Progenitor cell of endocrine pancreas (in vitro differentiated cells): ENCODE data around the gene LRMDA. TPM values are rescaled to one million over a fixed set of nuclear protein-coding genes. Genes with fewer than 3 reads are reported as not detected.

Source experiments
- DNase-seq: peaks from one replicate; pipeline ENCODE4 v3.0.0; 2021; ENCODE audit warnings: low spot score; ENCODE audit not compliant: unreplicated experiment
- H3K27ac Mint-ChIP-seq: 2 replicates; pipeline ENCODE4 v1.8.0; 2021; ENCODE audit warnings: mild to moderate bottlenecking, moderate library complexity, mixed read lengths
- H3K27me3 Mint-ChIP-seq: 2 replicates; pipeline ENCODE4 v1.8.0; 2021; ENCODE audit warnings: mixed read lengths
- H3K36me3 Mint-ChIP-seq: 2 replicates; pipeline ENCODE4 v1.8.0; 2022; ENCODE audit warnings: mixed read lengths; ENCODE audit not compliant: insufficient read depth
- H3K4me1 Mint-ChIP-seq: 2 replicates; pipeline ENCODE4 v1.8.0; 2021; ENCODE audit warnings: low read depth, mixed read lengths
- H3K4me3 Mint-ChIP-seq: 2 replicates; pipeline ENCODE4 v1.8.0; 2021; ENCODE audit warnings: low read depth, mild to moderate bottlenecking, moderate library complexity, mixed read lengths
- H3K9me3 Mint-ChIP-seq: 2 replicates; pipeline ENCODE4 v1.8.0; 2021; ENCODE audit warnings: low read depth, mixed read lengths
- total RNA-seq: library from RNA; stranded (reverse); gene quantifications from 2 replicates; pipeline ENCODE4 v1.2.1, GENCODE V29; 2021
- TF ChIP-seq, protein P1 (sequence below): fragments of 200-600 bp; sonication (generic); IDR thresholded peaks from one replicate; pipeline ENCODE4 v1.5.0; 2021; ENCODE audit warnings: antibody characterized with exemption, mild to moderate bottlenecking; ENCODE audit not compliant: unreplicated experiment

LRMDA gene
- total RNA-seq, 1 donor from 2014 or later, result 6.5 TPM

DNA sequence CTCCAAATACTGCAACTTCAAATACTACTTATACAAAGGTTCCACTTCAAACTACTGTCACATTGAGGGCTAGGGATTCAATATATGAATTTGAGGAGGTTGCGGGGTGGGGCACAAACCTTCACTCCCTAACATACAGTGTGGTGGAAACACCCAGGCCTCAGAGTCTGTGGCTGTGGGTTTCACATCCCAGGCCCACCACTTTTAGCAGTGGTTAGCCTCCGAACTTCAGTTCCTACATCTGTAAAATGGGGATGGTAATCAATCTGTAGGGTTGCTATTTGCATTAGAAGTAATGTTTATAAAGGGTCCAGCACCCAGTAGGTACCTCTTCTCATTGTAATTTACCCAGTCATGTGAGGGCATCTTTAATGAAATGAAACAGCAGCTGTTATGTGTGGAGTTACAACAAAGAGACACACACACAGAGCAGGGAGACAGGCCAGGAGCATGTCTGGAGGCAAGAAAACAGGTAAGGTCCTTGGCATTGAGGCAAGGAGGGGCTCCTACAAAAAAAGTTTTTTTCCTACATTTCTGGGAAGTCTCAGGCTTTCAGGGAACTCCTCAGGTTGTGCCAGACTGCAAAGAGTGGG lies 570.9 kb downstream of the LRMDA start:
- Mint-ChIP-seq H3K36me3 (no peaks in the 10 kb centered on the region), H3K27ac (no peak overlapping the region), H3K27me3 (peaks cover 12% of the 10 kb centered on the region), H3K4me3 (no peak overlapping the region), H3K9me3 (no peaks in the 10 kb centered on the region), H3K4me1 (no peaks in the 10 kb centered on the region)
- TF ChIP-seq, protein P1, sequence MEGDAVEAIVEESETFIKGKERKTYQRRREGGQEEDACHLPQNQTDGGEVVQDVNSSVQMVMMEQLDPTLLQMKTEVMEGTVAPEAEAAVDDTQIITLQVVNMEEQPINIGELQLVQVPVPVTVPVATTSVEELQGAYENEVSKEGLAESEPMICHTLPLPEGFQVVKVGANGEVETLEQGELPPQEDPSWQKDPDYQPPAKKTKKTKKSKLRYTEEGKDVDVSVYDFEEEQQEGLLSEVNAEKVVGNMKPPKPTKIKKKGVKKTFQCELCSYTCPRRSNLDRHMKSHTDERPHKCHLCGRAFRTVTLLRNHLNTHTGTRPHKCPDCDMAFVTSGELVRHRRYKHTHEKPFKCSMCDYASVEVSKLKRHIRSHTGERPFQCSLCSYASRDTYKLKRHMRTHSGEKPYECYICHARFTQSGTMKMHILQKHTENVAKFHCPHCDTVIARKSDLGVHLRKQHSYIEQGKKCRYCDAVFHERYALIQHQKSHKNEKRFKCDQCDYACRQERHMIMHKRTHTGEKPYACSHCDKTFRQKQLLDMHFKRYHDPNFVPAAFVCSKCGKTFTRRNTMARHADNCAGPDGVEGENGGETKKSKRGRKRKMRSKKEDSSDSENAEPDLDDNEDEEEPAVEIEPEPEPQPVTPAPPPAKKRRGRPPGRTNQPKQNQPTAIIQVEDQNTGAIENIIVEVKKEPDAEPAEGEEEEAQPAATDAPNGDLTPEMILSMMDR, result no peak
- no peak for DNase-seq

DNA sequence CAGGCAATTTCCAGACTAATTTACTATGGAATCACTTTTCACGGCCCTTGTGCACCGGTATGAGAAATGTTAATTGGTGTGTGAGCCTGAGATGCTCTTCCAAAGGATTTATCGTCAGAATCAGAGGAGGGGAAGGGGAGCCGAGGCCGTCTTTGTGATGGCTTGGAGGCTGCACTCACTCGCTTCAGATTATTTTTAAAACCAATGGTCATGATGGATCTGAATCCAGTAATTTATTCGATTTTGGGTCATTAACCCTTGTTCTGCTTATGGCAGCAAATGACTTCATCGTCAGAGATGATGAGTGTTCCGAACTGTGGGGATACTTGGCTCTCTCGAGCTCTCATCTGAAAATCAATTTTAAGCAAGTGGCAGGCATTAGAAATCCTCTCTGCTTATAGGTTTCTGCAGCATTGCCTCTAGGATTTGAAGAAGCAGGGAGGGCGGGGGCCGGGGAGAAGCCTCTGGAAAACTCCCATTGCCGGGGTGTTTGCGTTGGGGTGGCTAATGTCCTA lies 576.3 kb downstream of the LRMDA start:
- no peak overlapping the region for H3K27ac Mint-ChIP-seq
- peaks cover 30% of the 10 kb centered on the region for H3K27me3 Mint-ChIP-seq
- H3K36me3 Mint-ChIP-seq, result no peaks in the 10 kb centered on the region
- H3K4me1 Mint-ChIP-seq, result peaks cover 6% of the 10 kb centered on the region
- no peak overlapping the region for H3K4me3 Mint-ChIP-seq
- TF ChIP-seq, protein P1, result no peak
- no peaks in the 10 kb centered on the region for H3K9me3 Mint-ChIP-seq
- DNase-seq, result no peak

DNA sequence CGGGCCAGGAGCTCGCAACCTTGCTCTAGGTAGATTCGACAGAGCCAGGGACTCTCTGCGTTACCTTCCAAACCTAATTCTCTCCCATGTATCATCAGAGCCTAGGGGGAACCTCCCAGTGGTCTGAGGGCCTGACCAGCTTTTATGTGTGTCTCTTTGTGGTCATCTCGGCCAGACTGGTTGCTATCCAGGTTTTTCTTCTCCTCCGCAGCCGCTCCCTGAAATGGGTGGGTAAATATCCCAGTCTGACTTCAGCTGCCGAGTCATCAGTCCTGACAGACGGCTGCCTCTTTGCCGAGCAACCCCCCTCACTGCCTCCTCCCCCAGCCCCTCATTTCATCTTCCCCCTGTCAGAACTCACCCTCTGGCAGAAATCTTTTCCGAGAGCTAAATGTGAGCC lies 578.1 kb downstream of the LRMDA start:
- Mint-ChIP-seq H3K27ac (no peak overlapping the region), H3K9me3 (no peaks in the 10 kb centered on the region), H3K4me3 (no peak overlapping the region), H3K4me1 (peaks cover 9% of the 10 kb centered on the region), H3K36me3 (no peaks in the 10 kb centered on the region), H3K27me3 (peaks cover 30% of the 10 kb centered on the region)
- TF ChIP-seq, protein P1, result no peak
- no peak for DNase-seq

DNA sequence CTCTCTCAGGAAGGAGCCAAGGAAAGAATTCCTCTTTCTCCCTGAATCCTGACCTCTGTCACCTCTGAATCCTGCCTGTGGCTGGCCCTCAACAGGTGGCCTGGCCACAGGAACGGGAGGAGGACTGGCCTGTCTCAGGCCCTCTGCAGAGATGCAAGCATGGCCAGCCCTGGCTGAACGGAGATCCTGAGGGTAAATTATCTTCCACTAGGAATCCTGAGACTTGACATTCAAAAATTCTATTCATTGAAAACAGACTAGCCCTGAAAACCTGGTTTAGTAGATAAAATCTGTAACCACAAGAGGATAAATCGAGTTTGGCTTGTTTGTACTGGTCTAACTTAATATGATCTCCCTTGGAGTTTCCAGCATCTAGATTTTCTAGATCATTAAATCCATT lies 579.3 kb downstream of the LRMDA start:
- H3K27me3 Mint-ChIP-seq, result peaks cover 30% of the 10 kb centered on the region
- H3K4me1 Mint-ChIP-seq, result peaks cover 9% of the 10 kb centered on the region
- no peaks in the 10 kb centered on the region for H3K36me3 Mint-ChIP-seq
- no peak for DNase-seq
- no peak overlapping the region for H3K27ac Mint-ChIP-seq
- H3K4me3 Mint-ChIP-seq, result no peak overlapping the region
- no peaks in the 10 kb centered on the region for H3K9me3 Mint-ChIP-seq
- TF ChIP-seq, protein P1, result no peak

DNA sequence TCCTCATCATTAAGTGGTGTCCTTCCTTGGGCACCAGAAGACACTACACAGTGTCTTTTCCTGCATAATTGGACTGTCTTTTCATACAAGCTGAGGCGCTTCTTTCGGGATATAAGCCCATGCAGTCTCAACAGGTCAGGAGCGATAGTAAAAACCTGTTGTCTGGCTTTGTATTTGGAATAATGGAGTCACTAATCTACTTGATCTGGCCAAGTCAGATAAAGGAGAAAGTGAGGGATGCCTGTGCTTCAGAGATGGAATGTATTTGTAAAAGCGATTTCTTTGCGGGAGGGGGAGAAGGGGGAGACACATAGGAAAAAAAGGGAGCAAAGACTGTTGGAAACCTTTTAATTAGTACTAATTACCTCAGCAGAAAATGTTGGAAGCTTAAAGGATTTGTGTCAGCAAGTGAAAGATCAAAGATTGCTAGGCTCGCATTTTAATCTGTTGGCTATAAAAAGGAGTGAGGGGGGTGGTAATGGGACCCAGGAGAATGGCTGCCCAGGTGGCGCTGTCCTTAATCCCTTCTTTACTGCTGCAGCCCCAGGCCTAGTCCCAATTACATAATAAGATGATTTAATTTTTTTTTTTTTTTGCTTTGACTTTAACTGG lies 581.4 kb downstream of the LRMDA start:
- no peaks in the 10 kb centered on the region for H3K36me3 Mint-ChIP-seq
- no peak overlapping the region for H3K27ac Mint-ChIP-seq
- TF ChIP-seq, protein P1, result no peak
- no peaks in the 10 kb centered on the region for H3K9me3 Mint-ChIP-seq
- no peak overlapping the region for H3K4me3 Mint-ChIP-seq
- H3K4me1 Mint-ChIP-seq, result peaks cover 9% of the 10 kb centered on the region
- no peak for DNase-seq
- peaks cover 25% of the 10 kb centered on the region for H3K27me3 Mint-ChIP-seq
